Ovary (tissue), 9 donors: ENCODE results near the gene PLIN1. TPM values are rescaled to one million over a fixed set of nuclear protein-coding genes. Genes with fewer than 3 reads are reported as not detected.

ENCODE experiments used
- DNase-seq, 5 donors: peaks; one replicate each; pipeline ENCODE4 v3.0.0-alpha.2; 2019 to 2020
- H3K27ac ChIP-seq, 2 donors: fragments of 200-600 bp; one replicate each; pipeline versions ENCODE4 v1.5.1 to v1.8.0; 2019 to 2022
- H3K27me3 ChIP-seq: fragments of 200-600 bp; one replicate; pipeline ENCODE4 v1.8.0; 2022
- H3K36me3 ChIP-seq: fragments of 200-600 bp; sonication (generic); one replicate; pipeline ENCODE4 v1.5.1; 2019
- H3K4me1 ChIP-seq: one replicate; pipeline ENCODE4 v1.8.1; 2013; ENCODE audit warnings: mild to moderate bottlenecking, moderate library complexity; ENCODE audit not compliant: insufficient read depth
- H3K4me3 ChIP-seq: fragments of 200-600 bp; sonication (generic); one replicate; pipeline ENCODE4 v1.5.1; 2017
- H3K9me3 ChIP-seq, 2 donors: fragments of 200-600 bp in 1 of 2; sonication (generic) in 1 of 2; one replicate each; pipeline versions ENCODE4 v1.5.1 to v1.8.1; 2013 to 2019; ENCODE audit warnings: mild to moderate bottlenecking in 1 of 2, moderate library complexity in 1 of 2
- EP300 ChIP-seq: sonication (generic); formaldehyde crosslinking; IDR thresholded peaks from one replicate; pipeline ENCODE4 v1.6.1; 2017; ENCODE audit warnings: antibody characterized with exemption
- POLR2A ChIP-seq: fragments of 450-650 bp; IDR thresholded peaks from one replicate; pipeline ENCODE4 v1.6.1; 2017; ENCODE audit warnings: antibody characterized with exemption, mild to moderate bottlenecking, moderate library complexity
- WGBS, 3 donors: extraction: QIAGEN DNeasy Blood & Tissue Kit in 1 of 3; methylation state at CpG; one replicate each; pipeline versions ENCODE4 v1.1.5 to v1.1.7; 2013 to 2017; 5-methylcytosine and 5-hydroxymethylcytosine counted together
- intact Hi-C, 4 donors: fragments of 100-400 bp; cut with DNase I; formaldehyde crosslinking; loops; one replicate each; pipeline versions ENCODE4 v1.11.0 to v1.15.1; 2022 to 2023
- polyA plus RNA-seq, 2 donors: library from polyadenylated mRNA; stranded (reverse); fragments of 200-250 nt in 1 of 2; fragments of 350-450 nt in 1 of 2; fragmentation: Illumina TruSeq in 1 of 2; extraction: RNeasy Lipid Tissue Mini Kit (QIAGEN cat#74804) in 1 of 2; gene quantifications; one replicate each; pipeline ENCODE4 v1.2.3, GENCODE V29; 2013 to 2014
- total RNA-seq, 7 donors: library from RNA; depleted of rRNA in 2 of 7; stranded (reverse); fragments of >200 nt in 2 of 7; fragmentation: NEBNext Ultra II Directional in 3 of 7; extraction: Animal tissue kit (Norgen Biotek cat#: 25700) in 3 of 7; gene quantifications; one replicate each; pipeline versions ENCODE4 v1.1.0 to v1.2.4, GENCODE V29; 2016 to 2023
- TF ChIP-seq, protein P1 (sequence below), 3 donors: fragments of 450-650 bp in 2 of 3; fragments of 200-600 bp in 1 of 3; IDR thresholded peaks; one replicate each; pipeline versions ENCODE4 v1.5.1 to v1.8.0; 2016 to 2022; ENCODE audit warnings: antibody characterized with exemption in 3 of 3, mild to moderate bottlenecking in 1 of 3
- donor health status: DM: no; HTN: no; CAD: no; lungs with moderate emphysema.
- donor health status: DM: no; HTN: no; CAD: no.
- donor health status: Bipolar disorder and iron deficiency.
- donor health status: DM: yes; HTN: yes; CAD: no.
- donor health status: DM: no; HTN: no; CAD: no.
- donor health status: DM: yes; HTN: yes; CAD: no.

PLIN1 gene
- total and polyA plus RNA-seq, 9 donors, result 0.82 to 5.4 (median 1.2) TPM

- Histone ChIP-seq H3K4me3 (no peak overlapping the region), H3K36me3 (no peaks in the 10 kb centered on the region), H3K9me3 (no peaks in the 10 kb centered on the region), H3K4me1 (peaks cover 12% of the 10 kb centered on the region), H3K27ac (no peak overlapping the region), H3K27me3 (no peaks in the 10 kb centered on the region)
- TF ChIP-seq, protein P1, sequence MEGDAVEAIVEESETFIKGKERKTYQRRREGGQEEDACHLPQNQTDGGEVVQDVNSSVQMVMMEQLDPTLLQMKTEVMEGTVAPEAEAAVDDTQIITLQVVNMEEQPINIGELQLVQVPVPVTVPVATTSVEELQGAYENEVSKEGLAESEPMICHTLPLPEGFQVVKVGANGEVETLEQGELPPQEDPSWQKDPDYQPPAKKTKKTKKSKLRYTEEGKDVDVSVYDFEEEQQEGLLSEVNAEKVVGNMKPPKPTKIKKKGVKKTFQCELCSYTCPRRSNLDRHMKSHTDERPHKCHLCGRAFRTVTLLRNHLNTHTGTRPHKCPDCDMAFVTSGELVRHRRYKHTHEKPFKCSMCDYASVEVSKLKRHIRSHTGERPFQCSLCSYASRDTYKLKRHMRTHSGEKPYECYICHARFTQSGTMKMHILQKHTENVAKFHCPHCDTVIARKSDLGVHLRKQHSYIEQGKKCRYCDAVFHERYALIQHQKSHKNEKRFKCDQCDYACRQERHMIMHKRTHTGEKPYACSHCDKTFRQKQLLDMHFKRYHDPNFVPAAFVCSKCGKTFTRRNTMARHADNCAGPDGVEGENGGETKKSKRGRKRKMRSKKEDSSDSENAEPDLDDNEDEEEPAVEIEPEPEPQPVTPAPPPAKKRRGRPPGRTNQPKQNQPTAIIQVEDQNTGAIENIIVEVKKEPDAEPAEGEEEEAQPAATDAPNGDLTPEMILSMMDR (IDR thresholded peaks at IDR 0.05), result no peak
- no peak for TF ChIP-seq EP300
- TF ChIP-seq POLR2A, result no peak
- intact Hi-C loops, result no loop called here
- WGBS, 3 donors, result 92 to 95% (median 94%) methylated on average over 3 of the region's 3 CpGs
- DNase-seq, result no peak
These were observed 11.0 kb downstream of the PLIN1 start for GRCh38 chr15:89668171-89668570.

- intact Hi-C loops, result no loop called here
- WGBS, 3 donors, result 92 to 95% (median 92%) methylated on average over 7 of the region's 7 CpGs
- peaks cover 13% of the 10 kb centered on the region for H3K4me1 ChIP-seq
- no peak overlapping the region for H3K27ac ChIP-seq
- no peak for DNase-seq
- no peaks in the 10 kb centered on the region for H3K36me3 ChIP-seq
- H3K4me3 ChIP-seq, result no peak overlapping the region
- H3K27me3 ChIP-seq, result no peaks in the 10 kb centered on the region
- no peaks in the 10 kb centered on the region for H3K9me3 ChIP-seq
- TF ChIP-seq EP300 (no peak), POLR2A (no peak)
- TF ChIP-seq, protein P1 (IDR thresholded peaks at IDR 0.05), result no peak
These were observed 11.5 kb downstream of the PLIN1 start for GRCh38 chr15:89667706-89667960.

DNA sequence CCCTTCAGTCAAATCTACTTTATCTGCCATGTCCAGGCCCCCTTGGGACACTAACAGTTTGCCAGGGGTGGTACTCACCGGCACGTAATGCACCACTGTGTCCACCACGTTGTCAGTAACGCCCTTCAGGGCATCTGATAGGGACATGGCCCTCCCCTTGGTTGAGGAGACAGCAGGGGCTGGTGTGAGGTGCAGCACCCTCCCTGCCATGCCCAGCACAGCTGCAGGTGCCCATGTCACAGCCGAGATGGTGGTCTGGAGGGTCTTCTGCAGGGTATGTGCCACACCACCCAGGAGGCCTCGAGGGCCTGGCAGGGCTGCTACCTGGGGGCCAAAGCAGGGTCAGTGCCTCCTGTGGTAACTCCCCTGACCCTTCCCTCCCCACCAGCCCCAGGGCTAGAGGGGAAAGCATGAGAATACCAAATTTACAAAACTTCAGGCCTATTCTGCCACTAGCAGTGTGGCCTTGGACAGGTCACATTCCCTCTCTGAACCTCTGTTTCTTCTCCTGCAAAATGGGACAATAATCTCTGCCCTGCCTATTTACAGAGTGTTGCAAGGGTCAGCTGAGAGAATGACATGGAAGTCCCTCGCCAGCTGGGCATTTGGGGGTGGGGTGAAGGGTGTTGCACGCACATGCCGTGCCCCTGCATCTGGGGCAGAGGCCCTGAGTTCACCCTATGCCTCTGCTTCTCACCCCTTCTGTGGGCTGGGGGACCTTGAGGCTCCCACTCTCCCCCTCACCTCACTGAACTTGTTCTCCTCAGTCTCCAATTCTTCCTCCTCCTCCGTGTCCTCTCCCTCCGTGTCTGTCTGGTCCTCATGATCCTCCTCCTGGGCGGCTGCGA is 12.1 kb downstream of the PLIN1 start:
- Histone ChIP-seq H3K4me3 (no peak overlapping the region), H3K36me3 (no peaks in the 10 kb centered on the region), H3K27me3 (no peaks in the 10 kb centered on the region), H3K27ac (peak overlapping the region in 1 of 2 donors; percentile 96), H3K9me3 (no peaks in the 10 kb centered on the region), H3K4me1 (peaks cover 9% of the 10 kb centered on the region)
- no peak for TF ChIP-seq EP300
- TF ChIP-seq, protein P1 (IDR thresholded peaks at IDR 0.05), result no peak
- no peak for TF ChIP-seq POLR2A
- WGBS, 3 donors, result 77 to 83% (median 82%) methylated on average over 13 of the region's 13 CpGs
- peak in 1 of 5 donors; percentile 32 for DNase-seq
- intact Hi-C loops, result no loop called here

DNA sequence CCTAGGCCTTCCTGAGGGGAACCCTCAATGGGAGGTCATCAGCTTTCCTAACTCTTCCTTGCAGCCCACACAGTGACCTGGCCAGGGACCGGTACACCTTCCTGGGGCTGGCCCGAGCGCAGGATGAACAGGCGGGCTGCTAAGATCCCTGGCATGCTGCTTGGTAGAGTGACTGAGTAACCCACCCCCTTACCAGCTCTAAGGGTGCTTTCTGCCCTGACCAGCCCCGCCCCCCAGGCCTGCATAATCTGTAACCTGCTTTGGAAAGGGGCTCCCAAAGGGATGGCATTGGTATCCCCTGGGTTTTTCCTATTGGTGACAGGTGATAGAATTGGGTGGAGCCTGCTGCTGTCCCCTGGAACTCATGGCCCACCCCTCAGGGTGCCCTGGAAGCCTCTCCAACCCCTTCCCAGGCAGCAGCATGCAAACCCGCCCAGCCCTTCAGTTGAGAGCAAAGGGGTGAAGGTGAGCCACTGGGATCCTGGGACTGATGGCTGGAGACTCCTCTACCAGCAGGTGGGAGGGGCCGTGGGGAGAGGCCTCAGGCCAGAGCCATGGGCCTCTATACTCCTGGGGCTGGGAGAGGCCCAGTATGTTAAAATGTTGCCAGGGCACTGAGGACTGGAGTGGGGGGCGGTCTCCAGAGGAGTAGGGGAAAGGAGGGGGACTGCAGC is 12.8 kb downstream of the PLIN1 start:
- Histone ChIP-seq H3K9me3 (no peaks in the 10 kb centered on the region), H3K4me3 (no peak overlapping the region), H3K4me1 (peaks cover 7% of the 10 kb centered on the region), H3K36me3 (no peaks in the 10 kb centered on the region), H3K27me3 (no peaks in the 10 kb centered on the region), H3K27ac (peak overlapping the region; percentile 79 to 96)
- TF ChIP-seq, protein P1 (IDR thresholded peaks at IDR 0.05), result no peak
- TF ChIP-seq POLR2A (no peak), EP300 (no peak)
- WGBS, 3 donors, result 84 to 91% (median 89%) methylated on average over 8 of the region's 8 CpGs
- intact Hi-C loops, result no loop called here
- DNase-seq, result peak in 1 of 5 donors; percentile 45
